Breast epithelium (tissue), 3 donors: ENCODE results near the gene ECE1.

ENCODE experiments used
- CTCF ChIP-seq, 3 donors: fragments of 450-650 bp; IDR thresholded peaks; one replicate each; pipeline ENCODE4 v1.5.1; 2016 to 2017; ENCODE audit warnings: antibody characterized with exemption in 3 of 3, mild to moderate bottlenecking in 3 of 3, moderate library complexity in 3 of 3
- POLR2A ChIP-seq: fragments of 450-650 bp; IDR thresholded peaks from one replicate; pipeline ENCODE4 v1.6.1; 2016; ENCODE audit warnings: antibody characterized with exemption, mild to moderate bottlenecking, moderate library complexity
- POLR2AphosphoS5 ChIP-seq, 3 donors: sonication (generic); formaldehyde crosslinking; IDR thresholded peaks; one replicate each; pipeline ENCODE4 v1.6.1; 2017; ENCODE audit warnings: antibody characterized with exemption in 3 of 3

- no peak for TF ChIP-seq CTCF (IDR thresholded peaks at IDR 0.05)
- TF ChIP-seq POLR2A: no peak
- TF ChIP-seq POLR2AphosphoS5 (IDR thresholded peaks at IDR 0.05): no peak
These were observed 35.8 kb downstream of the ECE1 start for GRCh38 chr1:21254335-21254951.
